SK-MEL-5 (cell line): ENCODE data around the gene TENT4A. TPM values are rescaled to one million over a fixed set of nuclear protein-coding genes. Genes with fewer than 3 reads are reported as not detected.

Experiments
- DNase-seq: peaks from one replicate; pipeline ENCODE4 v3.0.0-alpha.2; 2016; ENCODE audit warnings: low read depth, low spot score
- in situ Hi-C: cut with HindIII; loops from 2 replicates; pipeline ENCODE4 v1.10.0; 2016; ENCODE audit warnings: low sequenced_read_pairs, high pct_unique_total_duplicates, low pct_unique_long_range_greater_than_20kb
- total RNA-seq: library from RNA; depleted of rRNA; stranded (reverse); fragments of >200 nt; shearing (Covaris generic); gene quantifications from 2 replicates; pipeline ENCODE4 v1.2.3, GENCODE V29; 2014

Gene TENT4A
- total RNA-seq, 1 experiment from 2014 or later: 5.5 TPM

- in situ Hi-C loops: no loop called here
- DNase-seq: no peak
These were observed 25.7 kb upstream of the TENT4A start for GRCh38 chr5:6687505-6687904.

GRCh38 chr5:6692906-6693305 is 20.3 kb upstream of the TENT4A start:
- in situ Hi-C loops: no loop called here
- no peak for DNase-seq

- DNase-seq: no peak
- in situ Hi-C loops: no loop called here
These were observed 14.5 kb upstream of the TENT4A start for GRCh38 chr5:6698696-6699095.

GRCh38 chr5:6699357-6699756 is 13.9 kb upstream of the TENT4A start:
- in situ Hi-C loops: no loop called here
- DNase-seq: no peak

GRCh38 chr5:6700074-6700684 is 13.1 kb upstream of the TENT4A start:
- no peak for DNase-seq
- in situ Hi-C loops: no loop called here

DNA sequence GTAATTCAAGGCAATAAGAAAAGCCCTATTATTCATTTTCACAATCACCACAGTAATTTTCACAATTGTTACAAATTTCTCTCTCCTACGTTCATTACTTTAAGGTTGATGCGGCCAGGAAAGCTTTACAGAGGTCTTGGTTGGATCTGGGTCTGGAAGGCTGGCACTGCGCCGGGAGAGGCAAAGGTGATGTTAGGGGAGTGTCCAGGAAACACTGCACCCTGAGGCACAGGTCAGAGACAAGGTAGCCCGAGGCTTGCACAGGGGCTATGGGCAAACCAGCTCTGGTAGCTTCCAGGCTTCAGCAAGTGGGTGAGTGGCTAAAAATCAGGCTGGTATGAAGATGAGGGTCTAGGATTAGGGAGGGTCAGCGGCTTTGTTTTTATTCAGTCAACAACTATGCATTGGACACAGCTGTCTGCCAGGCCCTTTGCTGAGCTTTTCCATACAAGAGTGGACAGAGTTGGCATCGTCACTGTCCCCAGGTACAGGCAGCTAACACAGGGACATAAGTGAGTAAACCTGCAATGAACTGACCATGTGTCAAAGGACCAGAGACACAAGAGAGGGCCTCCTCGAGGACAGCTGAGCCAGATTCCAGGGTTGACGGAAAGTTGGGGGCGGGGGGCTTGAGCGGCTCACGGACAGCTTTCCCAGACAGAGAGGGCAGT is 12.4 kb upstream of the TENT4A start:
- DNase-seq: no peak
- in situ Hi-C loops: no loop called here

- no peak for DNase-seq
- in situ Hi-C loops: no loop called here
These were observed 11.7 kb upstream of the TENT4A start for GRCh38 chr5:6701491-6701890.

GRCh38 chr5:6702633-6703032 is 10.6 kb upstream of the TENT4A start:
- no peak for DNase-seq
- in situ Hi-C loops: no loop called here

DNA sequence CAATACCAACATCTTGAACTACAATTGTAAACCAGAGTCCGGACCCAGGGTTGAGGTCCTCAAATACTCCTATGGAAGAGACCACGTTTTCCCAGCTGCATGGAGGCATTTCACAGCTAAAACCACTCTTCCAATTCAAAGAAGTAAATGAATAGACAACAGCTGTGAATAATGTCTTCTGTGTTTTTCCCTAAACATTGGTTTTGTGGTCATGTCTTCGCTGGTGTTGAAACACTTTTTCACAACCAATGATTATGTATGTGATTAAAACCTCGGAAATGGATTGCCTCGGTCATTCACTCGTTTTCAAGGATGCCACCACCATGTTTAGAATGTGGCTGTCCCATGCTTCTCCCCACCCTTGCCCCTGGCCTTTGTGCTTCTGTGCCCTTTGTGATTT is 9.4 kb upstream of the TENT4A start:
- DNase-seq: no peak
- in situ Hi-C loops: no loop called here

DNA sequence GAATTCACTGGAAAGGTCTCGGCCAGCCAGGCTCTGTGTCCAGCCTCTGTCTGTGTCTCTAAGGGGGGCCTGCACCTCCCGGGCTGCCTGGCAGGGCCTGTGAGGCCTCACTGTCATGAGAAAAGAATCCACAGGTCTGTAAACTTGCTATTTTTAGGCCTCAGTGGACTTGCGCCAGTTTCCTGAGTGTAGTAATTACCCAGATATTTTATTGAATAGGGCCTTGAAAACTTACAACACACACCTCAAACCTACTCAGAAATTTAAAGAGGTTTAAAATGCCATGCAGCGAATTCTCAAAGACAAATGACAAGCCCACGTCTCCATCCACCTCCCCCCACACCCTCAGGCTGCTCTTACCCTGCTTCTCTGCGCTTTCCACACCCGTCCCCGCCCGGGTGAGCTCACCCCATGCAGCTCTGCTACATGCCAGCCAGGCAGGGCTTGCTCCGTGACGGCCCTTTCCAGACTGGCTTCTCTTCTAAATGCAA is 8.8 kb upstream of the TENT4A start:
- no peak for DNase-seq
- in situ Hi-C loops: no loop called here

GRCh38 chr5:6705088-6705487 is 8.1 kb upstream of the TENT4A start:
- DNase-seq: no peak
- in situ Hi-C loops: no loop called here

DNA sequence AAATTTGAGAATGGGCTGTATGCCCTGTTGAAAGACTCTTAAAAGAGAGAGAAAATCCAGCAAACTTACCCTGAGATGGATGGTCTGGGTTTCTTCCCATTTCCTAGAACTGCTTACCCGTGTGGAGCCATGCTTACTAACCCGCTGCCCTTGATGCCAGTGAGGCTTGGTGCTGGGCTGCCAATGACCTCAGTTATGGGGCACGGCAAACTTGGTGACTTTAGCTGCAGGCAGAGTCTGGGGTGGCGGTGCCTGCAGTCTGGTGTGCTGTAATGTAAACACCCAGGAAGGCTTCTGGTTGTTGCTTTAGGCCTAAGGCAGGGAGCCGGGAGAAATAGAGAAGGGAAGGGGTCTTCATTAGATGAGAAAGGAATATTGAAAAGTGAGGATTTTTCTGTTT is 7.3 kb upstream of the TENT4A start:
- in situ Hi-C loops: no loop called here
- no peak for DNase-seq

- in situ Hi-C loops: no loop called here
- DNase-seq: no peak
These were observed 5.4 kb upstream of the TENT4A start for GRCh38 chr5:6707852-6708251.

DNA sequence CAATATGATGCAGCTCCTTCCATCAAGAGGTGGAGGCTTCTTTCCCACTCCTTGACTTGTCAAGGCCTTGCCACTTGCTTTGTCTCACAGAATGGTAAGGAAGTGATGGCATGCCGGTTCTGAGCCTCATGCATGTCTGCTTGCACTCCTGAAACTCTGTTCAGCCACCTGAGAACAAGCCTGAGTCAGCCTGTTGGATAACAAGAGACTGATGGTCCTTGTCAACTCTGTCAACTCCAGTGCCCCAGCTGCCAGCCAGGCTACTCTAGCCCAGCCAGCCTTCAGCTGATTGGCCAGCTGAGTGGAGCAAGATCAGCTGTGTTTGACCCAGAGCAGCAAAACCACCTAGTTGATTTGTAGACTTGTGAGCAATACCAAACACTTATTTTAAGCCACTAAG is 4.4 kb upstream of the TENT4A start:
- DNase-seq: no peak
- in situ Hi-C loops: no loop called here

- in situ Hi-C loops: no loop called here
- DNase-seq: peak; percentile 36
These were observed 3.2 kb upstream of the TENT4A start for GRCh38 chr5:6710070-6710469.

- in situ Hi-C loops: no loop called here
These were observed 2.5 kb upstream of the TENT4A start for GRCh38 chr5:6710551-6711318.

GRCh38 chr5:6711409-6712141 is 1.7 kb upstream of the TENT4A start:
- in situ Hi-C loops: no loop called here
- peak; percentile 53 for DNase-seq

More at GRCh38 chr5:6710551-6711318, 2.5 kb upstream of the TENT4A start:
- no peak for DNase-seq

DNA sequence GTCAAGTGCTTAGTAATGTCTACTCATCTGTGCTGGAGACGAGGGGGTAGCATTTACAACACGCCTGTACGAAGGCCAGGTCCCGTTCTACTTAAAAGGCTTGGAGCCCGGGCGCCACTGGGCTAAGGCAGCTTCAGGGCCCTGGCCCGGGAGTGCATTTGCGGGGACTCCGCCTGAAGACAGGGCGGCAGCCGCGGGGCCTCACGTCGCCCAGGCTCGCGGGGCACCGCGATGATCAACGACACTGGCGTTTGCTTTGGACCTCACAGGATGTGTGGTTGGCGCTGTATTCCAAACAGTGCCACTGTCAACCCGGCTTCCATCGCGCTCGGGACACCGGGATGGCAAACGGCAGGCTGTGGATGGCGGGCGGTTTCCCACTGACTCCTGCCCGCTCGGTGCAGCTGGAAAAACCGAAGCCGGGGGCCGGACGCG is 1.1 kb upstream of the TENT4A start:
- peak; percentile 45 for DNase-seq
- in situ Hi-C loops: no loop called here
